HepG2 (cell line): ENCODE data around the gene CAPZA2.

Experiments
- CREB1 ChIP-seq, 2 experiments: fragments of 450-650 bp in 1 of 2; IDR thresholded peaks; 2 replicates each; pipeline ENCODE4 v1.6.1; 2016 to 2017; ENCODE audit warnings: control low read depth in 1 of 2, mild to moderate bottlenecking in 1 of 2, missing compliant biosample characterization in 1 of 2, missing genetic modification characterization in 1 of 2
- EZH2 ChIP-seq: conservative IDR thresholded peaks from 2 replicates; pipeline ENCODE4 v1.6.1; 2012; ENCODE audit warnings: mild to moderate bottlenecking, low read depth, low read length, moderate library complexity
- HMG20B ChIP-seq: conservative IDR thresholded peaks from 2 replicates; pipeline ENCODE4 v1.6.1; 2016; ENCODE audit warnings: missing genetic modification reagents, missing compliant biosample characterization
- HNRNPK ChIP-seq: fragments of 200-400 bp; formaldehyde crosslinking; IDR thresholded peaks from 2 replicates; pipeline ENCODE4 v1.6.1; 2018; ENCODE audit warnings: low read length, low read depth, moderate library complexity, mild to moderate bottlenecking; ENCODE audit not compliant: poor library complexity, severe bottlenecking
- MIER3 ChIP-seq: IDR thresholded peaks from 2 replicates; pipeline ENCODE4 v1.6.1; 2016; ENCODE audit warnings: missing compliant biosample characterization, borderline replicate concordance
- MYNN ChIP-seq: sonication (generic); formaldehyde crosslinking; IDR thresholded peaks from 2 replicates; pipeline ENCODE4 v1.4.0; 2020; ENCODE audit warnings: mild to moderate bottlenecking, low read depth, missing genetic modification reagents
- RAD51 ChIP-seq: fragments of 450-650 bp; IDR thresholded peaks from 2 replicates; pipeline ENCODE4 v1.6.1; 2016; ENCODE audit warnings: borderline replicate concordance
- WIZ ChIP-seq: sonication (generic); formaldehyde crosslinking; IDR thresholded peaks from 2 replicates; pipeline ENCODE4 v1.5.1; 2020; ENCODE audit warnings: mild to moderate bottlenecking, missing genetic modification reagents
- ZNF549 ChIP-seq: sonication (generic); formaldehyde crosslinking; IDR thresholded peaks from 2 replicates; pipeline ENCODE4 v1.5.0; 2020; ENCODE audit warnings: missing genetic modification reagents
- TF ChIP-seq, protein P1 (sequence below): sonication (generic); formaldehyde crosslinking; IDR thresholded peaks from 2 replicates; pipeline ENCODE4 v1.5.0; 2020; ENCODE audit warnings: mild to moderate bottlenecking, missing genetic modification reagents, moderate library complexity
- TF ChIP-seq, protein P2 (sequence below): IDR thresholded peaks from 2 replicates; pipeline ENCODE4 v1.6.1; 2012; ENCODE audit warnings: inconsistent platforms

GRCh38 chr7:116812860-116813259 is 49.5 kb upstream of the CAPZA2 start:
- TF ChIP-seq, protein P1, sequence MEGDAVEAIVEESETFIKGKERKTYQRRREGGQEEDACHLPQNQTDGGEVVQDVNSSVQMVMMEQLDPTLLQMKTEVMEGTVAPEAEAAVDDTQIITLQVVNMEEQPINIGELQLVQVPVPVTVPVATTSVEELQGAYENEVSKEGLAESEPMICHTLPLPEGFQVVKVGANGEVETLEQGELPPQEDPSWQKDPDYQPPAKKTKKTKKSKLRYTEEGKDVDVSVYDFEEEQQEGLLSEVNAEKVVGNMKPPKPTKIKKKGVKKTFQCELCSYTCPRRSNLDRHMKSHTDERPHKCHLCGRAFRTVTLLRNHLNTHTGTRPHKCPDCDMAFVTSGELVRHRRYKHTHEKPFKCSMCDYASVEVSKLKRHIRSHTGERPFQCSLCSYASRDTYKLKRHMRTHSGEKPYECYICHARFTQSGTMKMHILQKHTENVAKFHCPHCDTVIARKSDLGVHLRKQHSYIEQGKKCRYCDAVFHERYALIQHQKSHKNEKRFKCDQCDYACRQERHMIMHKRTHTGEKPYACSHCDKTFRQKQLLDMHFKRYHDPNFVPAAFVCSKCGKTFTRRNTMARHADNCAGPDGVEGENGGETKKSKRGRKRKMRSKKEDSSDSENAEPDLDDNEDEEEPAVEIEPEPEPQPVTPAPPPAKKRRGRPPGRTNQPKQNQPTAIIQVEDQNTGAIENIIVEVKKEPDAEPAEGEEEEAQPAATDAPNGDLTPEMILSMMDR (CRISPR knock-in tag), result no peak
- TF ChIP-seq MIER3 (CRISPR knock-in tag) (no peak), HMG20B (CRISPR knock-in tag) (no peak), RAD51 (no peak), CREB1 (IDR thresholded peaks at IDR 0.05) (no peak; the same call in 1 of the 2 replicates), CREB1 (CRISPR knock-in tag; IDR thresholded peaks at IDR 0.05) (no peak; the same call in 1 of the 2 replicates), WIZ (CRISPR knock-in tag) (no peak), ZNF549 (CRISPR knock-in tag) (no peak), HNRNPK (no peak), MYNN (CRISPR knock-in tag) (no peak), EZH2 (no peak)
- TF ChIP-seq, protein P2, sequence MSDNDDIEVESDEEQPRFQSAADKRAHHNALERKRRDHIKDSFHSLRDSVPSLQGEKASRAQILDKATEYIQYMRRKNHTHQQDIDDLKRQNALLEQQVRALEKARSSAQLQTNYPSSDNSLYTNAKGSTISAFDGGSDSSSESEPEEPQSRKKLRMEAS, result no peak
